HEK293 (cell line): ENCODE data around the gene SBF2.

ENCODE experiments used
- CTCF ChIA-PET: fragments of 350-600 bp; formaldehyde crosslinking; extraction: SDS; loops from one replicate; lab custom pipeline; 2021; ENCODE audit warnings: antibody characterized with exemption; lab: Yijun Ruan, JAX
- POLR2A ChIA-PET: fragments of 300-600 bp; formaldehyde crosslinking; extraction: SDS; loops from one replicate; lab custom pipeline; 2020; ENCODE audit warnings: antibody characterized with exemption, inconsistent platforms; lab: Yijun Ruan, JAX
- H3K27ac ChIP-seq: fragments of 200-500 bp; sonication (Bioruptor generic); 2 replicates; pipeline ENCODE4 v1.5.1; 2014; ENCODE audit warnings: low read depth, low read length, control low read depth, inconsistent platforms; ENCODE audit errors: extremely low read depth
- H3K36me3 ChIP-seq, 2 experiments: fragments of 200-500 bp in 1 of 2; sonication (Bioruptor generic) in 1 of 2; 1 replicate in 1 of 2; 2 replicates in 1 of 2; pipeline ENCODE4 v1.5.1; 2014 to 2017; ENCODE audit warnings: inconsistent platforms in 2 of 2, low read length in 2 of 2; ENCODE audit not compliant: control insufficient read depth in 2 of 2, insufficient read depth in 1 of 2
- H3K4me1 ChIP-seq: fragments of 200-500 bp; sonication (Bioruptor generic); 2 replicates; pipeline ENCODE4 v1.5.1; 2014; ENCODE audit warnings: mild to moderate bottlenecking, low read length, inconsistent platforms; ENCODE audit not compliant: control insufficient read depth, insufficient read depth
- H3K4me3 ChIP-seq: 2 replicates; pipeline ENCODE4 v1.5.1; 2011; ENCODE audit warnings: low read depth, mild to moderate bottlenecking, control low read depth, low read length, moderate library complexity
- H3K9me3 ChIP-seq: fragments of 200-500 bp; sonication (Bioruptor generic); 2 replicates; pipeline ENCODE4 v1.5.1; 2014; ENCODE audit warnings: low read depth, low read length, inconsistent platforms; ENCODE audit not compliant: control insufficient read depth, insufficient read depth
- BCL11B ChIP-seq: fragments of 450-650 bp; formaldehyde crosslinking; IDR thresholded peaks from 2 replicates; pipeline ENCODE4 v1.5.1; 2016; ENCODE audit warnings: low read depth, missing biosample characterization, missing genetic modification characterization
- PATZ1 ChIP-seq: fragments of 450-650 bp; formaldehyde crosslinking; IDR thresholded peaks from 2 replicates; pipeline ENCODE4 v1.5.1; 2016; ENCODE audit warnings: missing biosample characterization, missing genetic modification characterization
- SALL2 ChIP-seq: fragments of 450-650 bp; formaldehyde crosslinking; IDR thresholded peaks from 2 replicates; pipeline ENCODE4 v1.5.0; 2017; ENCODE audit warnings: missing biosample characterization, mild to moderate bottlenecking, missing genetic modification characterization, borderline replicate concordance
- TRIM28 ChIP-seq: IDR thresholded peaks from 2 replicates; pipeline ENCODE4 v1.6.1; 2011; ENCODE audit warnings: low read length, control low read depth, borderline replicate concordance
- WT1 ChIP-seq: fragments of 450-650 bp; formaldehyde crosslinking; IDR thresholded peaks from 2 replicates; pipeline ENCODE4 v1.5.1; 2016; ENCODE audit warnings: missing biosample characterization, missing genetic modification characterization
- ZBTB48 ChIP-seq: fragments of 450-650 bp; formaldehyde crosslinking; IDR thresholded peaks from 2 replicates; pipeline ENCODE4 v1.5.1; 2016; ENCODE audit warnings: missing biosample characterization, missing genetic modification characterization
- ZEB2 ChIP-seq: fragments of 450-650 bp; formaldehyde crosslinking; IDR thresholded peaks from 2 replicates; pipeline ENCODE4 v1.5.1; 2016; ENCODE audit warnings: missing biosample characterization, missing genetic modification characterization
- ZFP37 ChIP-seq: fragments of 450-650 bp; formaldehyde crosslinking; IDR thresholded peaks from 2 replicates; pipeline ENCODE4 v1.5.1; 2016; ENCODE audit warnings: missing biosample characterization, missing genetic modification characterization
- ZNF138 ChIP-seq: fragments of 450-650 bp; formaldehyde crosslinking; IDR thresholded peaks from 2 replicates; pipeline ENCODE4 v1.5.1; 2016; ENCODE audit warnings: missing biosample characterization, missing genetic modification characterization, borderline replicate concordance
- ZNF157 ChIP-seq: fragments of 450-650 bp; formaldehyde crosslinking; IDR thresholded peaks from 2 replicates; pipeline ENCODE4 v1.5.1; 2016; ENCODE audit warnings: missing biosample characterization, missing genetic modification characterization
- ZNF239 ChIP-seq: fragments of 450-650 bp; formaldehyde crosslinking; IDR thresholded peaks from 2 replicates; pipeline ENCODE4 v1.5.1; 2016; ENCODE audit warnings: missing biosample characterization, missing genetic modification characterization
- ZNF248 ChIP-seq: fragments of 450-650 bp; formaldehyde crosslinking; IDR thresholded peaks from 2 replicates; pipeline ENCODE4 v1.5.1; 2017; ENCODE audit warnings: missing biosample characterization, missing genetic modification characterization
- ZNF423 ChIP-seq: fragments of 450-650 bp; formaldehyde crosslinking; IDR thresholded peaks from 2 replicates; pipeline ENCODE4 v1.5.1; 2016; ENCODE audit warnings: missing biosample characterization, missing genetic modification characterization
- ZNF501 ChIP-seq: fragments of 450-650 bp; formaldehyde crosslinking; IDR thresholded peaks from 2 replicates; pipeline ENCODE4 v1.5.1; 2016; ENCODE audit warnings: missing biosample characterization, missing genetic modification characterization
- ZNF510 ChIP-seq: fragments of 450-650 bp; formaldehyde crosslinking; IDR thresholded peaks from 2 replicates; pipeline ENCODE4 v1.5.1; 2018; ENCODE audit warnings: mild to moderate bottlenecking, missing genetic modification characterization, missing biosample characterization; ENCODE audit not compliant: insufficient replicate concordance
- ZNF514 ChIP-seq: fragments of 450-650 bp; formaldehyde crosslinking; IDR thresholded peaks from 2 replicates; pipeline ENCODE4 v1.5.1; 2016; ENCODE audit warnings: missing biosample characterization, missing genetic modification characterization
- ZNF549 ChIP-seq: fragments of 450-650 bp; IDR thresholded peaks from 2 replicates; pipeline ENCODE4 v1.5.1; 2018; ENCODE audit warnings: missing biosample characterization, missing genetic modification characterization, mild to moderate bottlenecking, inconsistent platforms, moderate library complexity
- ZNF558 ChIP-seq: fragments of 450-650 bp; formaldehyde crosslinking; IDR thresholded peaks from 2 replicates; pipeline ENCODE4 v1.5.1; 2016; ENCODE audit warnings: missing biosample characterization, missing genetic modification characterization
- ZNF560 ChIP-seq: fragments of 450-650 bp; formaldehyde crosslinking; IDR thresholded peaks from 2 replicates; pipeline ENCODE4 v1.5.1; 2017; ENCODE audit warnings: missing biosample characterization, missing genetic modification characterization, borderline replicate concordance
- ZNF561 ChIP-seq: fragments of 450-650 bp; IDR thresholded peaks from 2 replicates; pipeline ENCODE4 v1.5.1; 2018; ENCODE audit warnings: missing biosample characterization, missing genetic modification characterization, borderline replicate concordance
- ZNF677 ChIP-seq: fragments of 450-650 bp; IDR thresholded peaks from 2 replicates; pipeline ENCODE4 v1.5.0; 2018; ENCODE audit warnings: missing biosample characterization, mild to moderate bottlenecking, missing genetic modification characterization, moderate library complexity
- ZNF776 ChIP-seq: fragments of 450-650 bp; formaldehyde crosslinking; IDR thresholded peaks from 2 replicates; pipeline ENCODE4 v1.5.0; 2017; ENCODE audit warnings: missing biosample characterization, missing genetic modification characterization, borderline replicate concordance
- ZSCAN16 ChIP-seq: fragments of 450-650 bp; formaldehyde crosslinking; IDR thresholded peaks from 2 replicates; pipeline ENCODE4 v1.5.1; 2016; ENCODE audit warnings: missing biosample characterization, missing genetic modification characterization

SBF2 gene

GRCh38 chr11:9962722-9963121, 331.3 kb downstream of the SBF2 start (continued):
- TF ChIP-seq ZNF239 (tag by site-specific recombination) (no peak), SALL2 (no peak)

- CTCF ChIA-PET = interaction anchor here (1.7 kb wide), 1 partner anchor 16 kb away, joined by 9 read pairs; no protein-coding TSS in a partner anchor
- H3K9me3 ChIP-seq = no peaks in the 10 kb centered on the region
- H3K4me3 ChIP-seq = no peak overlapping the region
- H3K36me3 ChIP-seq = peaks cover 0 to 8% of the 10 kb centered on the region in 2 experiments; a peak in 1 of 3 replicates
- H3K27ac ChIP-seq = no peak overlapping the region
- TF ChIP-seq ZSCAN16 (tag by site-specific recombination) = no peak
- no peak for TF ChIP-seq WT1 (tag by site-specific recombination)
- TF ChIP-seq ZEB2 (tag by site-specific recombination) = no peak
- no peaks in the 10 kb centered on the region for H3K4me1 ChIP-seq
- POLR2A ChIA-PET = no interaction called here
Observed at GRCh38 chr11:9957072-9957471, 336.9 kb downstream of the SBF2 start.

GRCh38 chr11:9956483-9956882, 337.5 kb downstream of the SBF2 start:
- TF ChIP-seq ZNF561 = no peak
- TF ChIP-seq ZNF239 (tag by site-specific recombination) = no peak
- no peak for TF ChIP-seq ZNF501 (tag by site-specific recombination)
- TF ChIP-seq ZNF510 (tag by site-specific recombination) = no peak
- no peak for TF ChIP-seq ZNF138 (tag by site-specific recombination)
- no peak for TF ChIP-seq ZNF560 (tag by site-specific recombination)
- TF ChIP-seq ZNF677 (tag by site-specific recombination) = no peak
- no peak for TF ChIP-seq ZBTB48 (tag by site-specific recombination)
- TF ChIP-seq BCL11B = no peak
- no peak for TF ChIP-seq ZNF558
- TF ChIP-seq TRIM28 = no peak
- no peak for TF ChIP-seq ZNF248 (tag by site-specific recombination)
- TF ChIP-seq ZNF514 (tag by site-specific recombination) = no peak
- no peak for TF ChIP-seq ZFP37 (tag by site-specific recombination)
- Histone ChIP-seq H3K27ac (no peak overlapping the region), H3K4me1 (no peaks in the 10 kb centered on the region), H3K9me3 (no peaks in the 10 kb centered on the region), H3K36me3 (peaks cover 0 to 8% of the 10 kb centered on the region in 2 experiments; a peak in 1 of 3 replicates), H3K4me3 (no peak overlapping the region)
- ChIA-PET CTCF (interaction anchor here (1.7 kb wide), 1 partner anchor 16 kb away, joined by 9 read pairs; no protein-coding TSS in a partner anchor), POLR2A (no interaction called here)

- Histone ChIP-seq H3K27ac (no peak overlapping the region), H3K4me1 (no peaks in the 10 kb centered on the region), H3K36me3 (peaks cover 0 to 8% of the 10 kb centered on the region in 2 experiments; a peak in 1 of 3 replicates), H3K9me3 (no peaks in the 10 kb centered on the region), H3K4me3 (no peak overlapping the region)
- no peak for TF ChIP-seq ZNF157 (tag by site-specific recombination)
- no peak for TF ChIP-seq PATZ1
- TF ChIP-seq ZNF549 (tag by site-specific recombination) = no peak
- TF ChIP-seq ZNF776 = no peak
- no peak for TF ChIP-seq ZNF423 (tag by site-specific recombination)
- ChIA-PET CTCF (interaction anchor here (0.6 to 1.7 kb wide), 2 partner anchors 18 to 121 kb away, joined by 3 to 9 read pairs; no protein-coding TSS in a partner anchor), POLR2A (no interaction called here)
Observed at GRCh38 chr11:9955391-9955790, 338.6 kb downstream of the SBF2 start.
